T-helper 2 cell (primary cell): ENCODE data around the gene MAPK4.

Experiments used
- DNase-seq, 5 experiments: peaks; one replicate each; pipeline versions ENCODE4 v3.0.0 to v3.0.0-alpha.2; 2012 to 2022

The MAPK4 gene

DNA sequence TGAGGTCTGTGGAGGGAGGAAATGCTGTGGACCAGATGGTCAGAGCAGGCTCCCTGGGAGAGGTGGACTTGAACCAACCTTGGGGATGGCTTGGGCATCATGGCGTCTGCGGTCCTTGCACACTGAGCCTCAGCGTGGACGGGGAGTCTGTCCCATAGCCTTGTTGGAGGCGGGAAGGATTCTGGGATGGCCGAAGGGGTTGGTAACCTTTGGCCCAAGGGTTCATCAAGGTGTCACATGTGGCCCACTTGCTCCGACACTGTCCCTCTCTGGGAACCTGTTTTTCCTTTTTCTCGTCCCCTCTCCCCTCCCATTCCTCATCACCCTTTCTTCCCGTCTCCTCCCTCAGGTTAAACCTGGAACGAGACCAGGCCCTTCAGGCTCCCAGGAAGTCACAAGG, 66.4 kb downstream of the MAPK4 start:
- DNase-seq: no peak

DNA sequence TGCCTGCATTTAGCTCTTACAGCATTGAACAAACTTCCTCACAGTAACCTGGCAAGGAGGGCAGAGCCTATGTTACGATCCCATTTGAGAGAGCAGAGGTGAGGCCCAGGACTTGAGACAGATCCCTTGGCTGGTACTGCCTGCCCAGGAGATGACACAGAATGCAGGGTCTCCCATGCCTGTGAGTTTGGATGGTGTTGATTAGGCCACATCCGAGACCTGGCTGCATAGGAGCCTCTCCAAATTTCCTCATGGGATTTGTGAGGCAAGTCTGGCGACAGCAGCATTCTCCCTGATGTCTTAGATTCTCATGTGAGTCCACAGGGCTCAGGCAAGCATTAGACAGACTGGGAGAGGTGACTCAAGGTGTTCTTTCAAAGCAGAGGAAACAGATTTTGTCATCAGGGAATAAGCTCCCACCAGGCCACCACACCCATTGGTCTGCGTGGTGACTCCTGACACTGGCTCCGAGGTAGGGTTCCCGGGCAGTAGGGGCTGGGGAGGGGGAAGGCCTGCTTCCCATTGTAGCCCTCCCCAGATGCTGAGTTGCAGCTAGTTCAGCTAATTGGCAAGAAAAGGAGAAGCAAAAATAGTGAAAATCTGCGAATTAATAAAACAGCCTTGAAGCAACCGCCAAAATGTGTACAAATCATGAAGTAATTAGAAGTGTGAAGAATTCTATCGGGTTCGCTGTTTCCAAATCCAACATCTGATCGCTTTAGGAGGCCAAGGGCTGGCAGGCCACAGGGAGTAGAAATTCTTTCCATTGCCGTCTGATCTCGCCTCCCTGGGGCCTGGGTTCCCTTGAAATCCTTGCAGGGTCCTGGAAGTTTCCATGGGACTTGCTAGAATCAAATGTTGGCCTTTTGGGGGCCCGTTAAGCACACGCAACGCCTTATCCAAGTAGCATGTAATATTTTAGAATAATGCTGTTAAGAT, 68.0 kb downstream of the MAPK4 start:
- DNase-seq: no peak

DNA sequence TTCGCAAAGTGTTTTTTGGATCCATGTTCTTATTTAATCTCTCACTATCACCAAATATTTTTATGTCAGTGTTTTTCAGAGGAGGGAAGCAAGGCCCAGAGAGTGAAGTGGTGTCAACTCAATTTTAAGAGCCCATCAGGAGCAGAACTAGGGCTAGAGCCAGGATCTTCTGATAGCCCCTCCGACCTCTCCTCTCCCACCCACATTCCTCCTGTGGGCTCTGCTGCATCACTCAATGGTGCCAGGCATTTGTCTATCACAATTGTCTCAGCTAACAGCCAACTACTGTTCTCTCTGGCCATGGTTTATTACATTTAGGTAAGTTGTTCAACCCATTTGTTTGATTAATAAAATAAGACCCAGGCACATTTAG, 68.6 kb downstream of the MAPK4 start:
- DNase-seq: no peak

DNA sequence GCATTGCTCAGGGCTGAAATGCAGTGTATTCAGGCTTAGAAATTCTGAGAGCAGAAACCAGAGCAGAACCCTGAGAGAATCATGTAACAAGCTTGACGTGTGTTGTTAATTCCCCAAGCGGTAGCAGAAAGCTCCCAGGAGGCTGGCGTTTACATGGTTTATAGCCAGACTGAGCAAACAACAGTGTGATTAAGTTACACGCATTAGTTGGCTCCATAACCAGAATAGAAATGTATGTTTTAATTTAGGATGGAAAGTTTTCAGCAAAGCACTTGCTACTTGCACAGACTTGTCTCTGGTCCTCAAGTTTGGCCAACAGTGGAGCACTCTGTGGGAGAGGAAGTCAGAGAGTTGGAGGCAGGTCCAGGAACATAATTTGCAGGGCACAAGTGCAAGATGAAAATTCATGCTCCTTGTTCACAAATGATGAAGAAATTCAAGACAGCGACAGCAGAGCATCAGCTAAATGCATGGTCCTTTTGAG, 69.3 kb downstream of the MAPK4 start:
- no peak for DNase-seq

DNA sequence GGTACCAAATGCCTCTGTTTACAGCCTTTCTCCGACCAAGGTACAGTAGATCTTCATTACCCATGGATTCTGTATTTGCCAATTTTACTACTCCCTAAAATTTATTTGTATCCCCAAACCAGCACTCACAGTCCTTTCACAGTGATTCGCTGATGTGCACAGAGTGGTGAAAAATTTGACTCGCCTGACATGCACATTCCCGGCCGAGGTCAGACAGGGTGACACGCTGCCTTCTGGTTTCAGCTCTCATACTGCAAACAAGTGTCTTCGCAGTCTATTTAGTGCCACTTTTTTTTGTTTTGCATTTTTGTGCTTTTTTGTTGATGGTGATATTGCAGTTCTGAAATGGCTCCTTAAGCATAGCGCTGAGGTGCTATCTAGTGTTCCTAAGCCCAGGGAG, 71.0 kb downstream of the MAPK4 start:
- no peak for DNase-seq

DNA sequence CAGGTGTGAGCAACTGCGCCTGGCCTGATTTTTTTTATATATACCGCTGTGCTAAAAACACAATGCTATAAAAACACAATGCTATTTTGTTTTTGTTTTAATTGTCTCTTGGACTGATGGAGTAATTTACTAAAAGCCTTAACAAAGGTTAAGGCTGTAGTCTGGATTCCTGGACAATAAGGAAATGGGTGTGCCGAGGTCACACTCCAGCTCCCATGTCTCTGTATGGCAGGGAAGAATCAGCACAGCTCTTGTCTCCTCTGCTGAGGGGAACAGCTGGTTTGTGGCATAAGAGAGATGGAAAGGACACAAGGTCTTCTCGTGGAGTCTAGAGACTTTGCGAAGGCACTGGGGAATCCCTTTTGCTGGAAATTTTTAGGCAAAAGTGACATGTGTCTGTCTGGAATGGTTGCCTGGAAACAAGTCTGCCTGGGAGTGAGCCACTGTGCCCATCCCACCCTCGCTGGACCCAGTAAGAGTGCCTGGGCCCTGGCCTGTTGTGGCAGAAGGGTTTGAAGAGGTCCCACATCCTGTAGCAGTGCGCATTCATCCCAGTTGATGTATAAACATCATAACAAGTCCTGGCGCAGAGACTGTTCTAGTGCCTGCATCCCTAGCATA, 73.1 kb downstream of the MAPK4 start:
- DNase-seq: no peak

DNA sequence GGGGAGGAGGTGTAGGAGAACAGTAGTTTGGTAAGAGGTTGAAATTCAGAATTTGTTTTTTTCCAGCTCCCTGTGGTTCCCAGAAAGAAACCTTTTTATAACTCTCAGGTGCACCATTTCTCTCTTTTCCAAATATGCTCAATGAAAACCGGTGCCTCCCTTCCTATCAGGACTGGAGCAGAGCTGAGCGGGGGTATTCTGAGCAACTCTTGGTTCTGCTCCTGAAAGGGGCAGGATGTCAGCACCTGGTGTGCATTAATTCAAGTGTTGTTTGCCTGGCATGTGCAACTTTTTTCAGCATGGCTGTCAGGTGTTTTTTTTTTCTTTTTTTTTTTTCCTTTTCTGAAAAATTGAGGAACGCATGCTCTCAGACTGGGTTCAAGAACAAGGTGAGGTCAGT, 74.1 kb downstream of the MAPK4 start:
- DNase-seq: no peak

DNA sequence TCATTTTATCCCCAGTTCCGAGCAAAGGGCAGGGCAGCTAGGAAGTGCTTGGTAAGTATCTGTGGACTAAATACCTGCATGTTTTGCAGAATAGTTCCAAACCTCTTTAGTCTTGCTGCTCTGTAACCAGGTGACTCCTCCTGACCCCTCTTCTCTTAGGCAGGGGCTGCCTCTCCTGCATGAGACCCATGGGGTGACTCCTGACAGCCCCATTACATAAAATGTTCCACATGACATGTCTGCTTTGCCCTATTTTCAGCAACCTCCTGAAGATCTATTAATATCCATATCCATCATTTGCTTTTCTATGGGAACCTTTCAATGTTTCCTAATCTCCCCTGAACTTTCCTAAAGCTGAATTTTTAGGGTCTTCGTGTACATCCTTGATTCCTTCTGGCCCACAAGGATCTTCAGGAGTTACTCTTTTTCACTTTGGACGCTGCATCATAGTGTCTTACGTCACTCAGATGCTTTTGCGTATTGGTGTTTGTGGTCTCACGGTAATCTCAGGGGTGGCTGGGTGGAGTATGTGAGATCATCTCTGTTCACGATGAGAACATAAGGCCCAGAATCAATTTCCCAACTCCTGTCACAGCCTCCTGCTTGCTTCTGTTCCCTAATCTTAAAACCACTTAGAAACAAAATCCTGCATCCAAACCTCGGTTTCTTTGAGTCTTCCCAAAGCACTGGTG, 76.6 kb downstream of the MAPK4 start:
- no peak for DNase-seq

DNA sequence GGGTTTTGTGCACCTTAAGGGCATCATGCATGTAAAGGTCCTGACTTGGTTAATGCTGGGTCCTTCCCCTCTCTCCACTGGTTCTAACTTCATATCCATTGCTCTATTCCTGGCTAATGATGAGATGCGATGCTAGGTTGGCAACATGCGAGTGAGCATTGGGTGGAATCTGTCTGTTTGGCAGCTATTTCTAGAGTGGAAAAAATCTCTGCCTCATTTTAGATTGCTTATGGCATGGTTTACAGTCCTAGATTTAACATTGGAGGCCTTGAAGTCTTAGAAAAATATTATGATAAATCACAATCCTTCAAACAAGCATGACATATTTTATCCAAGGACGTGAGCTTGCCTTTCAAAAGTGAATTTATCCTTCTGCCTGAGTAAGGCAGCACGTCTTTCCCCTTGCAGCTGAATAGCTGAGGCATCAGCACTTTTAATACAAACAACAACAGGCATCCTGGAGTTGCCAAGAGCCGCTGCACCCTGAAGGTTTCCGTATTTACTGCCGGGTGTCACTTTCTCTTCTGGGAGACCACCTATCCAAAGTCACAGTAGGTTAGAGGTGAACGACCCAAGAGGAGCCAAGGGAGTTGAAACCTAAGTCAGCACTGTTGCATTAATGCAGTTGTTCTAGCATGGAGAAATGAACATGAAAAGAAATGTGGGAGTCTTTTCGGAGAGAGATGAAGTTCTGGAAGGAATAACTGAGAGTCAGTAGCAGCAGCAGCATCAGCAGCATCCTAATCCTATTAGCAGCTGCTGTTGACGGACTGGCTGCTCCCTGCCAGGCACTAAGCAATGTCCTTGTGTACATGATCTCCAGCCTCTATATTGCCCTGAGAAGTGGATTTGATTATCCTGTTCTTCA, 78.4 kb downstream of the MAPK4 start:
- DNase-seq: no peak

DNA sequence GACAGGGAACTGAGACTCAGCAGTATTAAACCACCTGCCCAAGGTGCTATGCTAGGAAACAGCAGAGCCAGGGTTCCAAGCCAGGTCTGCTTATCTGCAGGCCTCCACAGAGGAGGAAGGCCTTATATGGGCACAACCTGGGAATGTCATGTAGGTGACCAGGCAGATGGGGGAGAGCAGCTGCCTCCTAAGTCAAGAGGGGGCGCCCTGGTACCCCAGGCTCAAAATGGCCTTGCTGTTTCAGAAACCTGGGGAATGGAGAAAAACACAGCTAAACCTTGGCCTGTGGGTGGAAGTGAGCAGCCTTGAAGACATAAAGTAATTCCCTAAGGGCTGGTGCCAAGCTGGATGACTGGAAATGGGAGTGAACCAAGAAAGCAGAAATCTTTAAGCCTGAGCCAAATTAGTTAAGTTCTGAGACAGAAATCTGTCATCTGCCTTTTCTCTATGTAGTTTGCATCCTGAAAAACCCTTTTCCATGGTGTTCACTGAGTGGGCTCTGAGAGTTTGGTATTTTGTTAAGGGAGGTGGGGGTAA, 79.1 kb downstream of the MAPK4 start:
- no peak for DNase-seq

DNA sequence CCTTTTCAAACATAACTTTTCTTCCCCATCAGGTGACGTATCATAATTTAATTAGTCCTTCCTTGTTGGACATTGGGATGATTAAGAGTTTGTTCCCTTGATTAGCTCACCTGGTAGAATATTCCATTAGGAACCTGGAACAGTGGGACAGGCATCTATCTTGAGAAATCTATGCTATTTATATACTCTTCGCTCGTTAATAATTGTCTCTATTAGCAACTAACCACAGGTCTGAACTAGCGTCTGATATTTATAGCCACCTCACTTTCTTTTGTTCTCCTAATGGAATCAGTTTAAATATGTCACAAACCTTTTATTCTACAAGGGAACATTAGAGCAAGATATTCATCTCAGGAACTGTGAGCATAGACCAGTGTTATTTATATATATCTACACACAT, 79.8 kb downstream of the MAPK4 start:
- no peak for DNase-seq

DNA sequence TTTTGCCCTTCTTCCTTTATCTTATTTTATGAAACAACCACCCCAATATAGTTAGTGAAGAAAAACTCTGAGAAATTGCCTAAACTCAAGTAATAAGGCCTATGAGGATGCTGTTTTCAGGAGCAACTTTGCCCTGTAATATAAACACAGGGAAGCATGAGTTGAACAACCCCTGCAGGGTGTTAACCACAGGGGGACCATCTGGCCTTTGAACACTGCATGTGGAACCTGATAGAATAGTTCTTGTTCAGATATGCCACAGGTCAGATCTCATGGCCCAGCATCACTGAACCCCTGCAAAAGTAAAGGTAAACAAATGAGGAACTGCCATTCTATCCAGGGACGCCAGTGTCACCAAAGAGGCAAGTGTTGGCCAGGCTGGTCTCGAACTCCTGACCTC, 82.6 kb downstream of the MAPK4 start:
- no peak for DNase-seq

DNA sequence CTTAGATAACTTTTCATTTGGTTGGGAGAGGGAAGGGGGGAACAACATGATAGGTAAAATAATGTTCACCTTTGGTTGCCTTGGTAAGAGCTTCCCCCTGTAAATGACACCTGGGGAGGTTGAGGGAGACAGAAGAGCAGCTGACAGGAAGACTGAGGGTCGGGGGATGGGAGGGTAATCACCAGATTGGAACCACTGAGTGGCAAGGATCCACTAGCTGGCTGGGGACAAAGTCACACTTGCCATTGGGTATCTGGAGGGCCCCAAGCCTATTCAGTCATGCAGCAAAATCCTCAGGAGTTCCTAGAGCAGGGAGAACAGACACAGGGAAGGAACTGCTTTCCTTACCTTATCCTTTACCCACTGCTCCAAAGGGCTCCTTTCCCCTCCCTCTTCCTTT, 84.3 kb downstream of the MAPK4 start:
- DNase-seq: no peak

DNA sequence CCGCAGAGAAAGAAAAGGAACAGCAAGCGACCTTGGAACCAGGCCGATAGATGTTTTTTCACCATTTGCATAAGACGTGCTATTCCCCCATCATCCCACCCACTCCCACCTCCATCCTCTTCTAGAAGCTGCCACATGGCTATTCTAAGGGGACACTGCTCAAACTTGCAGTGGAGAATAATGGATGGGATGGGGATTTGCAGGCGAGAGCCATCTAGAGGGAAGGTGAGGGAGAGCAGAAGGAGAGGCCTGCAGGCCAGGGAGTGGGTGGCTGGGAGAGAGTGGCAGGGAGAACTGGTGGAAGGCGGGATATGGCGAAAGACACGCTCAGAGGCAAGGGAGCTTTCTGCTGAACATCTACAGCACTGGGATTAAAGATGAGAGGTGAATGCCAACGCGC, 84.9 kb downstream of the MAPK4 start:
- no peak for DNase-seq

DNA sequence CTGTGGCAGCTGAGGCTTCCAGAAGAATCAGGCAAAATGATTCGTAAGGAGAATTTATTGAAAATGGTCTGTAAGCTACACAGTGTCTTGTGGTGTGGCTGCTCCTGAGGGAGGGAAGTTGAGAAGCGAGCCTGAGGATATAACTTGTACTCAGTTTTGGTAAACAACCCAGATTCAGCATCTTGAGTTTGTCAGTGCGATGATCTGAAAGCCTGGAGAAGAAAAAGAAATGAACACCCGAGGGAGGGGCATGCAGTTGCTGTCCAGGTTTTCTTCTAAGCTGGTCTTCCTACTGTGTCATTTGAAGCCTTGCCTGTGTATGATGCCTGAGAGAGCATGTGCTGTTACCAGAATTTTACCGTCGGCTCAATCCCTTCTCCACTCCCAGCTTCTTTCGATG, 87.3 kb downstream of the MAPK4 start:
- DNase-seq: no peak

DNA sequence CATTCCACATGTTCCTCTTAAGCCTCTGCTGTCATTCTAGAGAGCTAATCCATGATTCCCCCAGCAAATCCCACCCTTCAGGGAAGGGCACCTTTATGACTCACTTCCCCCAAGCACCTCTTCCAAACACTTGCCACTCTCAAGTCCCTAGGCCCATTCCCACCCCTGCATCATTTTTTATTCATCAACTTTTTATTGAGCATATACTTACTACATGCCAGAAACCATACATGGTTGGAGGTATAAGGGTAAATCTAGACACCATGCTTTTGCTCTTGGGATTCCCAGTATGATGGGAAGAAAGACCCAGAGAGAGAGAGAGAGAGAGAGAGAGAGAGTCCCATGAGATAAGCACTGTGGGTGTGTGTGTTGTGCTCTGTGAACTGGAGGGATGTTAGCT, 87.9 kb downstream of the MAPK4 start:
- DNase-seq: no peak

DNA sequence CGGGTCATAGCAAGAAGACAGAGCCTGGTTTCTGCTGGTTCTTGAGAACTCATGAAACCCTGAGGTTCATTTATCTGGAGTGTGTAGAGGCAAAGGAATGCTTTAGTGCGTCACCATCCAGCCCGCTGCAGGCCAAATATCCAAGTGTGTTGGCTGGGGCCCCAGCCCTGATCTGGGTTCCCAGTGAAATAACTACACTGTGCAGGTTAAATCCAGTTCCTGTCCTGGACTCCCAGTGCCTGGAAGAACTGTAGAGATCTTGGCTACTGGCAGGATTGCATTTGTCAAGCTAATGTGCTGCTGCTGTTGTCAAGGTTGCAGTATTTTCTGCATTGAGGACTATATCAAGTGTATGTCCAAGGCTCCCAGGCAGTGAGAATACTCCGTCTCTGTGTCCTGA, 89.9 kb downstream of the MAPK4 start:
- no peak for DNase-seq

DNA sequence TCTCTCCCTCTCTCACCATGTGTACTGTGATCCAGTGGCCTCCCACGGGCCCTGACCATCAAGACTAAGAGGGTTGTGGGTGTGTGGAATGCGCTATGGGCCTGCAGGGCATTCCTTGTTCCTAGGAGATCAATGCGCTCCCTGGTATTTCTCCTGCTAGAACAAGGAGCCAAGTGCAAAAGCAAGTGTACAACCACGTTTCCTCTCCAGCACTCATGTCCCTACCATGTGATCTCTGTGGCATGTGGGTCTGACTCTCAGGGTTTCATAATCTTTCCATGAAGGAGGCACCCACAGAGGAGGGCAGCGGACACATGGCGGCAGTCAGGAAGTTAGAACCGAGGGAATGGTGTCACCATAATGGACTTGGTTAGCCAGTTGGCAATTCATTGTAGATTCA, 91.4 kb downstream of the MAPK4 start:
- no peak for DNase-seq

DNA sequence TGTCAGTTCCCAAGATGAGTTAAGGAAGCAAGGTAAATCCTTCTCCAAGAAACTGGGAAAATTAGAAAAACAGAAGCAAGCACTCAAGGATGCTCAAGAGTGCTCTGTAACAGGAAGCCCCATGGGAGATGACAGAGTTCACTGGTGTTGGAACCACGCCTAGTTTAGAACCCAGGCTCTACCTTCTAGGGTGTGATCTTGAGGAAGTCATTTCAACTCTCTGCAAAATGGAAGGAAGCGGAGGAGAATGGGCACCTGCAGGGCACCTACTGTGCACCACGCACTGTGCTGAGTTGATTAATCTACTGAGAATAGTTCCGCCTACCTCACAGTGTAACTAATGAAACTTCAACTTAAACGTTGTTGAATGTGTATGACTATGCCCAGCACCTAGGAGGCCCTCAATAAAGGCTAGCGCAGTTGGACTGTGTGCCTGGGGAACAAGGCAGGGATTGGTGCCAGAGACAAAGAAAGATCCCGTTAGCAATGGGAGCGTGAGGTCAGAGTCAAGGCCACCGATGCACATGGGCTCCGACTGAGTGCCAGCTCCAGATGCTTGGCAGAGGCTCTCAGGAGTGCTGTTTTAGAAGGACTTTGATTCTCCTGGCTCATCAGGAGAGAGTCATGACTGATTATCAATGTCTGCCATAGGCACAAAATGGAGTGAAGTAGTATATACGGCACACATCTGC, 93.7 kb downstream of the MAPK4 start:
- DNase-seq: no peak

DNA sequence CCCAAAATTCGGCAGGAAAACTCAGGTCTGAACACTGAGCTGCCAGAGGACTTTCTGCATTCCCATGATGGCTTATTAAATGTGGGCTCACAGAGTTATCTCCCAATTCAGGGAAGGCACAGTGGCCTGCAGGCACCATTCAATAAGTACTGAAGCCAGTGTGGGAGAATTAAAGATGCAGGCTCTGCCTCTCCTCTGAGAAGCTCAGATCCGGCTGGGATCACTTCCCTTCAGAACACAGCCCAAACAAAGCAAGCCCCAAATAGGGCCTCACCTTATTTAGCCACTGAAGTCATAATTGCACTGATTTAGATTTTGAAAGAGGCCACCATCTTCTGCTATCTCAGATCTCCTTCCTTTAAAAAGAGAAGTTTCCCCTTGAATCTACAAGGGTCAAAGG, 94.3 kb downstream of the MAPK4 start:
- no peak for DNase-seq

DNA sequence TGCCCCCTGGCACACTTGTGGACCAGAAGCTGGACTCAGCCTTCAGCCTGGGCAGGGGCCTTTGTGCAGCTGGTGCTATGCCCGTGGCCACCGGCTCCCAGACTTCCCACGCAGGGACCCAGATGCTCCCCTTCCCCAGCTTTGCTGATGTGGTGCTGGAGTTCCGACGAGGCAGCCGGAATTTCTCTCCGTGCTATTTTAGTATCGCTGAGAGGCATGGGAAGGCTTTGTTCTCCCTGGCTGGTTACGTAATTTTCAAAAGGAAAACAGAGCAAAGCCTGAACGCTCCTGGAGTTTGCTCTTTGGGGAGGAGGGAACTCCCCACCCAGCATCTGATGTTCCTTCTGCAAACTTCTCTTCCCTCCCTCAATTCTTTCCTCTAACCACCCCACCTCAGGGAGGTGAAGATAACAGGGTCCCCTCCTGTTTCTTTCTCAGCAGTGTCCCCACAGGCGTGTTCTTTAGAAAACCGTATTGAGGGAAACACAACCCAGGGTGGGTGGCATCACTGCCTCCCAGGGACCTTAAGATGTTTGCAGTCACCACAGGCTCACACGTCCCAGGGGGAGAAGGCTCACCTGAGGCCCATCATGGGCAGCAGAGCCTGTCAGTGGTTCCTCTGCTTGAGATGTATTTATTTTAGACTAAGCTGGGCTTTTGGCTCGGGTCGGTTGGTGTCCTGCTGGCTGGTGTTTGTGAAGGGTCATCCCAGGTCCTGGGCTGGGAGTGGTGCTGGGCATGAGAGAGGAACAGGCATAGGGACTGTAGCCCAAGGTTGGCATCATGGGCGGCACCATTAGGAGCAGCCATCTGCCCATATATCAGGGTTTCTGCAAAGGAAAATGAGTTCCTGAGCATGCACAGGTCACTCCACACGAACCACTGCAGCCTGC, 95.0 kb downstream of the MAPK4 start:
- no peak for DNase-seq
